Stimulated activated CD8-positive, alpha-beta memory T cell treated with anti-CD3 and anti-CD28 coated beads, Interleukin-12 subunit alpha, Interleukin-12 subunit beta, amount 100 ng/mL, for 4 hours (primary cell): ENCODE measurements around the gene GABRR3.

ENCODE experiments used
- DNase-seq: peaks from one replicate; pipeline ENCODE4 v3.0.0-alpha.2; 2020; ENCODE audit warnings: low read depth

The GABRR3 gene

GRCh38 chr3:98035208-98035607 lies at the start of gene GABRR3:
Gene GABRR3, minus strand, starts transcription at chr3:98035315. Its CDS starts 328 bp downstream, at chr3:98034987.
- no peak for DNase-seq

- DNase-seq, result no peak
Measured at GRCh38 chr3:98073486-98073885, 38.4 kb upstream of the GABRR3 start.

- DNase-seq, result no peak
Measured at GRCh38 chr3:98070840-98071239, 35.7 kb upstream of the GABRR3 start.

GRCh38 chr3:98068824-98069223 lies 33.7 kb upstream of the GABRR3 start:
- DNase-seq, result no peak

- DNase-seq, result no peak
Measured at GRCh38 chr3:98058244-98058960, 23.3 kb upstream of the GABRR3 start.

GRCh38 chr3:98057631-98058030 lies 22.5 kb upstream of the GABRR3 start:
- DNase-seq, result no peak

GRCh38 chr3:98056035-98056434 lies 20.9 kb upstream of the GABRR3 start:
- no peak for DNase-seq

- DNase-seq, result no peak
Measured at GRCh38 chr3:98049271-98049670, 14.2 kb upstream of the GABRR3 start.

- no peak for DNase-seq
Measured at GRCh38 chr3:98048586-98048985, 13.5 kb upstream of the GABRR3 start.

GRCh38 chr3:98041350-98041749 lies 6.2 kb upstream of the GABRR3 start:
- no peak for DNase-seq

GRCh38 chr3:98039322-98040024 lies 4.4 kb upstream of the GABRR3 start:
- peak; percentile 27 for DNase-seq

- no peak for DNase-seq
Measured at GRCh38 chr3:98038876-98039275, 3.8 kb upstream of the GABRR3 start.

- DNase-seq, result no peak
Measured at GRCh38 chr3:98038286-98038685, 3.2 kb upstream of the GABRR3 start.

GRCh38 chr3:98034486-98034885 lies 629 bp downstream of the GABRR3 start:
- DNase-seq, result no peak

GRCh38 chr3:98034036-98034435 lies 1.1 kb downstream of the GABRR3 start:
- no peak for DNase-seq

GRCh38 chr3:98032904-98033303 lies 2.2 kb downstream of the GABRR3 start:
- no peak for DNase-seq

GRCh38 chr3:98032265-98032664 lies 2.9 kb downstream of the GABRR3 start:
- DNase-seq, result no peak

- DNase-seq, result no peak
Measured at GRCh38 chr3:98029083-98029482, 6.0 kb downstream of the GABRR3 start.

- no peak for DNase-seq
Measured at GRCh38 chr3:98027085-98027446, 8.0 kb downstream of the GABRR3 start.

GRCh38 chr3:98026425-98027084 lies 8.6 kb downstream of the GABRR3 start:
- DNase-seq, result no peak

- DNase-seq, result no peak
Measured at GRCh38 chr3:98025392-98025945, 9.6 kb downstream of the GABRR3 start.

- peak; percentile 71 for DNase-seq
Measured at GRCh38 chr3:98022978-98023820, 11.9 kb downstream of the GABRR3 start.
